Activated T-helper 1 cell treated with anti-CD3 and anti-CD28 coated beads, Interleukin-2, amount 50 U/mL, for 16 hours (primary cell): ENCODE results near the gene PDIA3.
"Not testable (repeated sequence)": the region's sequence is repeated elsewhere in the genome, so short reads cannot be mapped to it uniquely, and the experiment has no call there.

Source experiments
- DNase-seq, 2 donors: peaks; one replicate each; pipeline ENCODE4 v3.0.0-alpha.2; 2020; ENCODE audit warnings: low read depth in 1 of 2, low spot score in 1 of 2

PDIA3 gene

GRCh38 chr15:43776101-43776717 is 30.0 kb downstream of the PDIA3 start:
- no peak for DNase-seq

GRCh38 chr15:43776718-43777266 is 30.6 kb downstream of the PDIA3 start, which contains the start of gene ELL3:
Gene ELL3, minus strand, starts transcription at chr15:43776966. Its CDS starts 65 bp downstream, at chr15:43776901.
- peak; percentile 55 to 61 for DNase-seq

- peak; percentile 61 to 69 for DNase-seq
These were observed 31.2 kb downstream of the PDIA3 start for GRCh38 chr15:43777267-43777914.

- no peak for DNase-seq
These were observed 32.8 kb downstream of the PDIA3 start for GRCh38 chr15:43779016-43779415.

- DNase-seq: no peak
These were observed 43.2 kb downstream of the PDIA3 start for GRCh38 chr15:43789409-43789808.

GRCh38 chr15:43791993-43792760 is 45.9 kb downstream of the PDIA3 start, which contains the start of gene SERF2:
Gene SERF2, plus strand, starts transcription at chr15:43792320. Its CDS starts 57 bp downstream, at chr15:43792377.
- DNase-seq: peak; percentile 99

GRCh38 chr15:43792761-43793476 is 46.7 kb downstream of the PDIA3 start:
- DNase-seq: no peak

- DNase-seq: no peak
These were observed 47.4 kb downstream of the PDIA3 start for GRCh38 chr15:43793647-43794046.

- no peak for DNase-seq
These were observed 48.2 kb downstream of the PDIA3 start for GRCh38 chr15:43794269-43795037.

- no peak for DNase-seq
These were observed 49.0 kb downstream of the PDIA3 start for GRCh38 chr15:43795197-43795596.

- no peak for DNase-seq
These were observed 49.8 kb downstream of the PDIA3 start for GRCh38 chr15:43795997-43796396.

- no peak for DNase-seq
These were observed 50.3 kb downstream of the PDIA3 start for GRCh38 chr15:43796566-43796965.

GRCh38 chr15:43799209-43799944 is 53.1 kb downstream of the PDIA3 start:
- DNase-seq: no peak

- DNase-seq: no peak
These were observed 53.7 kb downstream of the PDIA3 start, which contains the start of gene SERINC4 for GRCh38 chr15:43799945-43800285. Gene SERINC4, minus strand, starts transcription at chr15:43800220. Its CDS starts 234 bp downstream, at chr15:43799986.

GRCh38 chr15:43800286-43801141 is 54.3 kb downstream of the PDIA3 start, which contains the start of gene HYPK:
Gene HYPK, plus strand, starts transcription at chr15:43800599. Its CDS starts 24 bp downstream, at chr15:43800623.
- DNase-seq: peak; percentile 85 to 88

- DNase-seq: not testable (repeated sequence)
These were observed 56.4 kb downstream of the PDIA3 start for GRCh38 chr15:43802676-43803075.

- DNase-seq: no peak
These were observed 62.3 kb downstream of the PDIA3 start for GRCh38 chr15:43808435-43808950.

GRCh38 chr15:43808960-43809678 is 62.9 kb downstream of the PDIA3 start:
- no peak for DNase-seq
